GM21723 (cell line): ENCODE measurements around the gene HDAC4.

Experiments
- ATAC-seq: cut with Tn5 transposase; IDR thresholded peaks from one replicate; pipeline ENCODE4 v1.9.1; 2021; ENCODE audit warnings: mild to moderate bottlenecking, moderate library complexity; ENCODE audit not compliant: unreplicated experiment

The HDAC4 gene

DNA sequence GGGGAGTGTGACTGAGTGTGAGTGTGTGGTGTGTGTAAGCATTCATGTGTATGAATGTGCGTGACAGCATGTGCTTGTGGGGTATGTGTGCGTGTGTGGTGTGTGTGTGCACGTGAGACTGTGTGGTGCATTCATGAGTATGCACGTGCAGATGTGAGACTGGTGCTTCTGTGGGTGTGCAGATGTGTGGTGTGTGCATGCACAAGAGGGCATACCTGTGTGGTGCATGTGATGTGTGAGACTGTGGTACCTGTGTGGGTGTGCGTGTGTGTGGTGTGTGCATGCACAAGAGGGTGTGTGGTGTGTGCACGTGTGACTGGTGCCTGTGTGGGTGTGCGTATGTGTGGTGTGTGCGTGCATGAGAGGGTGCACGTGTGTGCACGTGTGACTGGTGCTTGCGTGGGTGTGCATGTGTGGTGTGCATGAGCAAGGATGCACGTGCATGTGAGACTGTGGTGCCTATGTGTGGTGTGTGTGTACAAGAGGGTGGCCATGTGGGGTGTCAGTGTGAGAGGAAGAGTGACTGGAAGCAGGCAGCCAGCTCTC lies 339.6 kb downstream of the HDAC4 start:
- ATAC-seq, result no peak

DNA sequence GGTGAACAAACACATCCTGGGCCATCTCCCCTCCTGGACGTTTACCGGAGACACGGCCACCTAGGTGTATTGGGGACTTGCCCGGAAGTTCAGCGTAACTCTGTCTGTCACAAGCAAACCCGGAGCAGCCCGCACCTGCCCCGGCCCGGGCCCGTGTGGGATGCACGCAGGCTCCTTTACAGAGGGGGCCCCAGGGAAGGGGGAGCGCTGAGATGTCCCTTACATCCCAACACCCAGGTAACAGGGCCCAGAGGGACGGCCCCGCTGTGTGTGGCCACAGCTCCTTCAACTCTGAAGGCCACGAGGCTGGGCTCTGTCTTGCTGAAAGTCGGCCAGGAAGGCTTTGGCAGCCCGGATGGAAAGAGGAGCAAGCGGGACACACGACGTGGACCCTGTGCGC lies 340.1 kb downstream of the HDAC4 start:
- no peak for ATAC-seq

DNA sequence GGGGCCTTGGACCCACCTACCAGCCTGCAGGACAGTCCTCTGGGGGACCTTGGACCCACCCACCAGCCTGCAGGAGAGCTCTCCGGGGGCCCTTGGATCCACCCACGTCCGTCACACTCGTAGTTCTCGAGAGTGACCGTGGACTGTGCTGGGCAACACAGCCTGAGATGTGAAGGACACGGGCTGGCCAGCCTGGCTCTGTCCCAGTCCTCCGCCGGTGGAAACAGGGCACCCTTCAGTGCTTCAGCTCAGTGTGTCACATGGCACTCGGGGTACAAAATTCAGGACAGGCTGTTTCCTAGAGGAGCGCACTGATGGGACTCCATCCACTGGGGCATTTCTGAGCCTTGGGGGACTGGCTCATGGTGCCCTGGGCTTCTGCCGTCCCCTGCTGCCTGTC lies 341.0 kb downstream of the HDAC4 start:
- ATAC-seq, result no peak

DNA sequence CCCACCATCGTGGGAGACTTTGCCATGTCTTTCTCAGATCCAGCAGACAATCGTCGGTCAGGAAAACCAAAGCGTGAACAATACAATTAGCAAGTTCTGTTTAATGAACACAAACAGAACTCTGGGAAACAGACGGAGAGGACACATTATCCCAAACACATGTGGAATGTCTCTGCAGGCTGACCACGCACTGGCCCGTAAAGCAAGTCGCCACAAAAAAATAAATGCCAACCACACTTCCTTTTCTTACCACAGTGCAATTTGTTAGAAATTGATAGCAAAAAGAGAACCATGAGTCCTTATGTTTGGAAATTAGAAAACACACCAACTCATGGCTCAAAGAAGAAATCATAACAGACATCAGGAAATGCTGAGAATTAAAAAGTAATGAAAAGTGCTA lies 342.1 kb downstream of the HDAC4 start:
- ATAC-seq, result no peak

DNA sequence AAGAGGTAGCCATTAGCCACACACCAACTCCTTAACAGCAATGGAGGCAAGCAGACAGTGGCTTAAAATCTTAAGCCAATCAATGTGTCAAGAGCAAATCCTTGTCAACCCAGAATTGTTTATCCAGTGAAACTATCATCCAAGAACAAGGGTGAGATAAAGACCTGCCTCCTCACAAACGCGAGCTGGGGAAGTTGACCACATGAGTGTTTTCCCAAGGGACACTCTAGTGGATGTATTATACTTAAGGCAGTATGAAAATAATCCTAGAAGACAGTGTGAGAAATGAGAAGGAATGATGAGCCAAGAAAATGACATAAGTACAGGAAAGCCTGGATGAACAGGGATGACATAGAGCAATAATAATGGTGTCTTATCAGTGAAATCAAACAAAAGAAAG lies 343.3 kb downstream of the HDAC4 start:
- no peak for ATAC-seq

DNA sequence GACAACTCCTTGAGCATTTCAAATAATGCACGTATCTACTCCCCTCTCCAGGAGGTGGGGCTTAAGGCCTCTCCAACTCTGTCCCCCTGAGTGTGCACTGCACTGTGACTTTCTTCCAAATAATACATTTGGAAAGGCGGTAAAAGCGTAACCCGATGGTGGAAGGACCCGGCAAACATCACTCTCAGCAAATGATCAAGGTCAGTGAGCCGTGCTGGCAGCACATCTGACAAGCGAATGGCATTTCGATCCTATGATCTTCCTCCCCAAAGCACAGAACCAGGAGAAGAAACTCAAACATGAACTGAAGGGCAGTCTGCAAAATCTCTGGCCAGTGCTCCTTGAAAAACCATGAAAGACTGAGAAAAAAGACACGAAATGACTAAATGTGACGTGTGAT lies 344.2 kb downstream of the HDAC4 start:
- no peak for ATAC-seq

DNA sequence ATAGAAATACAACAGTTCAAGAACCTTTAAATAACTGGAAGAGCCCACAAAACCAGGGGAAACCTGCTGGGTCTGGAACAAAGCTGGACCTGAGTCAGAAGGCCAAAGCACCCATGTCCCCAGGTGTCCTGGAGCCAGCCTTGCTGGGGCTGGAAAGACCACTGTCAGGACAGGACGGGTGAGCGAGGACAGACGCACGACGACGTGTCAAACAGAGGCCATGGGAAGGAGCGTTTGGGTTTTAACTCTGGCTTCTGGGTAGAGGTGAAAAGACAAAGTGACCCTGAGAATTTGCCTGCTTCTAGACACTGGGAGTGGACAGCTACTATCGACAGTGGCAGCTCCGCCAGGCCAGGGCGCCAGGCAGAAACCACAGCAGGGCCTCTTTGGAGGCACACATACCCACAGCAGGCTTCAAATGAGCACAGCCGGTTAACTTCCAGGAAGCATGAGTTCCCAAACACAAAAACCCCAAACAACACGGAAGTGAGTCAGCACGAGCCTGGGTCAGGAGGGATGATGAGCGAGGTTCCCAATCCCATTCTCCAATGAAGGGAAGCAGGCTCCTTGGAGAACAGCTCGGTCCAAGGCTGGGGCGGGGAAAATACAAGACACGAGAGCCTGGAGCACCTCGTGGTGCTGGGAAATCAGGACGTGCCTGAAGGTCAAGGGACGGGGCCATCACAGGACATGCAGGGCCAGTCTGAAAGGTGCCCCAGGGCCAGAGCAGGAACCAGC lies 344.9 kb downstream of the HDAC4 start:
- no peak for ATAC-seq

DNA sequence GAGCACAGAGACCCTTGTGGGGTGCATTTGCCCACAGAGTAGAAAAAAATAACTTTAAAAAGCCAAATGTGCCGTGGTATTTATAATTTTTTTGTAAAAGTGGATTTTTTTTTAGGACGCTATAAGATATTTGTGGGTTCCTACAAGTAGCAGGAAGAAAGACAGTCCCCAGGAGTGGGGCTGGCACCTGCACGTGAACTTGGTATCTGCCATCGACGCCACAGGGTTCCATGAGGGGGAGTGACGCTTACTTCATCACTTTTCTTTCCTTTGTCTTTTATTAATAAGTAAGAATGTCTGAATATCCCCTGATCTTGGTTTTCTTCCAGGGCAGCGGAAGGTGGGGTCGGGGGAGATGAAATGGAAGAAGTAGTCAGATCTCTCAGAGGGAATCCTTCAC lies 345.9 kb downstream of the HDAC4 start:
- no peak for ATAC-seq

DNA sequence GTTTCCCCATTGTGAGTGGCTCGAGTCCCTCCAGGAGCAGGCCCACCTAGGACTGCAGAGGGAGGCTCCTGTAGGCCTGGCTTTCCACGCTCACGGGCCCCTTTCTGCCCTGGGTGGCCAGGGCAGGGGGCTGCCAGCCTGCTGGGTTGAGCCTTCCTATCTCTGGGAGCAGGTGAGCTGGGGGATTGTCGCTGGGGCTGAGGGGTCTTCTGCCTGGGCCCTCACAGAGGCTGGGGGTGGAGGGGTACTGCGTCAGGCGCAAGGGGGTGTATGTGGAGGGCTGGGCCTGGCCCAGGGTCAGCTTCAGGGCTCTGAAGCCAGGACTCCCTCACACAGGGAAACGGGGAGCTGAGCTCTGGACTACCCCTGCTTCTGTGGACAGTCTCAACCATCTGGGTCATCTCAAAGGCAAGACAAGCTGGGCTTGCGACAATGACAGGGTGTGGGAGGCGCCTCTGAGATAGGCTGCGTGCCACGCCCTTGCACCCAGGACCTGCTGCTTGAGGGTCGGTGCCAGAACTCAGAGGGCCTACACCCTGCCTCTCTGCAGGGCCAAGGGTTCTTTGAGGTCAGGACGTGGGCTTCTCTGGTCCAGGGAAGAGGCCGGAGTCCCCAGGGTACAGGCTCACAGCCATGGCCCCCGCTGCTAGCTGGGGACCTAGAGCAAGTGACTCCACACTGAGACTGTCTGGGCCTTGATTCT lies 346.9 kb downstream of the HDAC4 start:
- no peak for ATAC-seq

DNA sequence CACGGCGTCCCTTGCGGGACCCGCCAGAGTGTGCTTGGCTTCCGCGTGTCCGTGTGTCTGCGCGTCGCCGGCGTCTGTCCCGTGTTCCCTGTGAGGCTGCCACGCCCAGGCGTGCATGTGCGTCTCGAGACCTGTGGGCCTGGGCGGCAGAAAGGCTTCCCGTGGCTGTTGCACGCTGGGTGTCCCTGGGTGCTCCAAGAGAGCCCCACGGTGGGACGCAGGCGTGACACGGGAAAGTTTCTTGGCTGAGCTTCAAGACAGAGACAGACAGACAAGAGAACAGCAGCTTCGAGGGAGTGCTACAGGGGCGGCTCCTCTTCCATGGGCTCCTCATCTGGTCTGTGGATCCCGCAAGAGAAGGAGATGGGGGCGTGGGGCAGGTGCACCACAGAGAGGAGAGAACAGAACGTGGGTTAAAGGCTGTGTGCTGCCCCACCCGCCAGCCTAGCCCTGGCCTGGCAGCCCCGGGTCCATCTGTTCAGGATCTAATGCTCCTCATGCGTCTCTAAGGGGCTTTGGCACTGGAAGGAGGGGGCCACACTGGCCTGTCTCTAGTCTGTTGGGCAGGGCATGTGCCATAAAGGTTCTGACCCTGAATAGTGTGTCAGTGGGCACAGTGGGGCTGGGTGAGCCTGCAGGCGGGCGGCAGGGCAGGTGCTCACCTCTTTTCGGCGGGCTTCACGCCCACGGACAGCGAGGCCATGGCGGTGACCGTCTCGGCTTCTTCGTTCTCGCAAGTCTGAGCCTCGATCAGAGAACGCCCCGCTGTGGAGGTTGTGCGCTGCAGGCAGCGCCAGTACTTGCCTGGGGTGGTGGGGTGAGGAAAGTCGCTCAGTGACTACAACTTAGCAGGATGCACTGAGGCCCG lies 347.8 kb downstream of the HDAC4 start:
- ATAC-seq, result no peak

DNA sequence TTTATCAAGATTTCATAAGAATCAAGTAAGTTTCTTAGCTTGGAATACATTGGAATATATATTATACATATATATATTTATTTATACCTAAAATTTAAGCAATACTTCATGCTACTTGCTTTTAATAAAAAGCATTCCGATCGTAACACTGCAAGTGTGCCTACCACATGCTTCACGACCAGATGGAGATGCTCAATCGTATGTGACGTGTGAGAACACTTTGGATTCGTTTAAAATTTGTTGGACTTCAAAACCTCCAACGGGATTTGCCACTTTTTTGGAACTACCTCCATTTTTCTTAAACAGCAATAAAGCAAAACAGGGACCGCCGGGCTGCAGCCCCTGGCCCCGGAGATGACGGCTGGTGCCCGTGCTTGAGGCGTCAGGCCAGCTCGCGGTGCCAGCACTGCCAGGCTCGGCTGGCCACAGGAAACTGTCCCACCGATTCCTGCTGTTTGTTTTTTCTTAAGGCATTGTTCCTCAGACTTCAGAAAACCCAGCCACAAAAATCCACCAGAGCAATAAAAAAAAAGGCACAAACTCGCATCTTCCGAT lies 348.9 kb downstream of the HDAC4 start:
- ATAC-seq, result no peak

DNA sequence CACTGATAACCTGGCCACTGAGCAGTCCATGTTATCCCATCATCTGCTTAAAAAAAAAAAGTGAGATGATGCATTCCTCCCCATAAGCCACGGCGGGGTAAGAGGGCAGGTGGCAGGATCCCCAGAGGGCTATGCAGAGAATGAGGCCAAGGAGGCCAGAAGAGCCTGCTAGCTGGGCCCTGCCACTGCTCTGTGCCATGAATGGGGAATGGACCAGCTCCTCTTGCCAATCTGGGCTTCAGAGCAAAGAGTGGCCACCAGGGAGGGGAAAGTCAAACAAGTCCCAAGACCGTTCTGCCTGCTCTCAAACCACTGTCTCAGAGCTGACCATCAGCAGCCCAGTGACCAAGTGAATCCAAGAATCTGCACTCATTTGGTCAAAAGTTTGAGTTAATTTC lies 350.6 kb downstream of the HDAC4 start:
- no peak for ATAC-seq

DNA sequence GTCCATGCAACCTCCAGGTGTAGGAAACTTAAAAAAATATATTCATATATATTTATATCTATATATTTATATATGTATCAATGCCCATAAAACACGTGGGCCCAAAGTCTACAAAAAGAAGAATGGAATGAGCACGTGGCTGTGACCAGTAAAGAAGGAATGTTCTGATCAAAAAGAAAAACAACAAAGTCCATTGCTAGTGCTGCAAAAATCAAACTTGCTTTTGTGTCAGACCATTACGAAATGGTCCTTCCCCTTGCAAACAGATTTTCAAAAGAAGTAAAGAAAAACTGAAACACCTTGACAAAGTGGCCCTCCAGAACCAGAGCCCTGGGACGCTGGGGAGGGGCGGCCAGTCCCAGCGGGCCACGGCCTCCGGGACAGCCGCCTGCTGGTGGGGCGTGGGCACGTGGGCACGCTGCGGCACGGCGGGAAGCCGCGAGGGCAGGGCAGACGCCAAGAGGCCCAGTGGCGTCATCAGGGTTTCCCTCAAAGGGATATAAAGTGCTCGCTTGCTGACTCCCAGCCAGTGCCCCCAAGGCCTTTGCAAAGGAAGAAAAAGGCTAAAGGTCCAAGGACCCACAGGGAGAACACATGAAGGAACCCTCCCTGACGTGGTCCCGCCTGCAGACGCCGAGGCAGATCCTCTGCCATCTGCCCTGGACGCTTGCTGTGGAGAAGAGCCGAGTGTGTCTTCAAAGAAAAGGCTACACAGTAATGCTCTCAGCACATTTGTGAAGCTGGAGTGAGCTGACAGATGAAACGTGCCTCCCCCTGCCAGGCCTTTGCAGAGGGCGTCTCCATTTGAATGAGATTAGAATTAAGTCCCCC lies 351.2 kb downstream of the HDAC4 start:
- no peak for ATAC-seq

DNA sequence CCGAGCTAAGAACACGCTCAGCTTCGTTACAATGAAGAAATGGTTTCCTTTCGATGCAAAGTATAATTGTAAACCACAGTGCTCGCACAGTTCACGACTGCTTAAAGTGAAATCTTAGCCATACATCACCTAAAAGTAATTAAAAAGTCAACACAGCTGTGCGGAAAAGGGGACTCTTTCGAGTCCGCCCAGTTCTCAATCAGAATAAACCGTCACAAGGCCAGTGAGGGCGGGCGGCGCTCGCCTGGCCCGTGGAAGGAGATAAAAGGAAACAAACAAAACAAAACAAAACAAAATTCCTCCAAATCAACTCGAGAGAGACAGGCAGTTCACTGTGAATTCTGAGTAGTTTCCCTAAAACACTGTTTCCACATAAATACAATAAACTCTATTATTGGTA lies 352.1 kb downstream of the HDAC4 start:
- ATAC-seq, result no peak

DNA sequence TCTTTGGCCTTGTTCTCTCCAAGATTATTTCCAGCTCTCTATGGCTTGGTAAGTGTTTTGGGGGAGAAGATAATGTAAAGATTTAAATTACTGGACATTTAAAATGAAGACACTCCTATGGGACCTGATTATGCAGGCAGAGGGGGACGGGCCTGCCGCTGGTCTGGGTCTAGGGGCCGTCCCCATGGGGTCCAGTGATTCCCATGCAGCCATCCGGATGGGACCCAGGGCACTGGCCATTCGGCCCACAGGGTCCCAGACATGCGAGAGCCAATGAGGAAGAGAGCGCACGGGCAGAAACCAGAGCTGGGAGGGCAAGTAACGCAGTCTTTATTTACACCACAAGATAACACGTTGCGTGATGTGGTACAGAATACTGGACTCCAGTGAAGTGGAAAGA lies 353.0 kb downstream of the HDAC4 start:
- no peak for ATAC-seq

DNA sequence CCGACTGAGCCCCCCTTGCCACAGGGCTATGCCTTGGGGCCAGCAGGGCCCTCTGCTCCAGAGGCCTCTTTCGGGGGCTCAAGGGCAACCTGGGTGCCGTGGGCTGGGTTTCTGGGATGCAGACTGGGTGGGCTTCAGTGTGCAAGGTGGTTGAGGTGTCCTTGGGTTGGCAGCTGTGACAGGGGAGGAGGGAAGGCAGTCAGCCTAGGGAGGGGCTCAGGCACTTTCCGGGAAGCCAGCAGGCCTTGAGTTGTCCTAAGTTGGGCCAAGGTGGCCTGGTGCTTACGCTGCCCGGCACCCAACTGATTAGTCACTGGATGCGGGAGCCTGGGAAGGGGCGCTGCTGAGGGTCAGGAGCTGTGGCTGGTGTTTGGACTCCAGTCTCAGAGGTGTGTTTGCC lies 353.4 kb downstream of the HDAC4 start:
- no peak for ATAC-seq

DNA sequence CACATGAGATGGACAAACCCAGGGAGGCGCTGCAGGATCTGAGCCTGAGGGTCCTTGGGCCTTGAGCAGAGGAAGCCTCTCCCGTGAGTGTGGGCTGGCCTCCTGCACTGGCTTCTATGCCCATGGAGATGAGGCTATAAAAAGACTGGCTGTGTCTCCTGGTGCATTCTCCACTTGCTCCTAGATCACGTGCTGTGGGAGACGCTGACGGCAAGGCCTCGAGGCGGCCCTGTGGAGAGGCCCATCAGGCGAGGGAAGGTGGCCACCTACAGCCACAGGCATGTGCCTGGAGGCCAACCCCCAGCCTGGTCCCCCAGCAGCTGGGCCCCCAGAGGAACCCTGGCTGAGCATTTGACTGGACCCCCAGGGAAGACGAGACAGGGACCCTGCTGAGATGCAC lies 354.0 kb downstream of the HDAC4 start:
- ATAC-seq, result no peak

DNA sequence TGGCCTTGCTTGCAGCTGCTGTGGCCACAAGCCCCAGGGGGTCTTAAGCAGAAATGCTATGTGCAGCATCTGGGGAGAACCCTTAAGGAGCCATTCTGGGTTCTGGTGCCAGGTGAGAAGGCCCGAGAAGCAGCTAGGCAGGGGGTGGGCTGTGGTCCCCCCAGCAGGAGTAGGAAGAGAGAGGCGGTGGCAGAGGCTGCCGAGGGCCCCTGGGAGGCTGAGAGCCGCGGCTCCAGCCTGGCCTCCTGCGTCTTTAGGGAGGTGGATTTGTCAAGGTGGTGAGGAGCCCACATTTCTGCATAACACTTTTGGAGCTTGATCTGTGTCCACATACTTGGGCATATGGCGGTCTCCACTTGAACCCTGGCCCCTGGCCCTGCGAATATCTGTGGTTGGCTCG lies 356.5 kb downstream of the HDAC4 start:
- ATAC-seq, result no peak

DNA sequence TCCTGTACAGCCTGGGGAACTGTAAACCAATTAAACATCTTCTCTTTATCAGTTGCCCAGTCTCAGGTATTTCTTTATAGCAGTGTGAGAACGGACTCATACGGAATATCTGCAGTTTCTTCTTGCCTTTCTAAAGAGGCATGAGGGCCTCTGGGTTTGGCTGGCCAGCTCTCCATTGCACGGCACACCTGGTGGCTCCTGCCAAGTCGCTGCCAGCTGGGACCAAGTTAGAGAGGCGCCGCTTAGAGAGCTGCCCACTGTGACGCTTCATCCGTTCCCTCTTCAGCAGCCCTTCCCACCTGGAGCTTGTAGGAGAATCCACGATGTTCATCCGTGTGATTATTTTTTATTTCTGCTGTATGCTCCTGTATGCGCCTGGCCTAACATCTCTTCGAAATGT lies 357.5 kb downstream of the HDAC4 start:
- ATAC-seq, result no peak

DNA sequence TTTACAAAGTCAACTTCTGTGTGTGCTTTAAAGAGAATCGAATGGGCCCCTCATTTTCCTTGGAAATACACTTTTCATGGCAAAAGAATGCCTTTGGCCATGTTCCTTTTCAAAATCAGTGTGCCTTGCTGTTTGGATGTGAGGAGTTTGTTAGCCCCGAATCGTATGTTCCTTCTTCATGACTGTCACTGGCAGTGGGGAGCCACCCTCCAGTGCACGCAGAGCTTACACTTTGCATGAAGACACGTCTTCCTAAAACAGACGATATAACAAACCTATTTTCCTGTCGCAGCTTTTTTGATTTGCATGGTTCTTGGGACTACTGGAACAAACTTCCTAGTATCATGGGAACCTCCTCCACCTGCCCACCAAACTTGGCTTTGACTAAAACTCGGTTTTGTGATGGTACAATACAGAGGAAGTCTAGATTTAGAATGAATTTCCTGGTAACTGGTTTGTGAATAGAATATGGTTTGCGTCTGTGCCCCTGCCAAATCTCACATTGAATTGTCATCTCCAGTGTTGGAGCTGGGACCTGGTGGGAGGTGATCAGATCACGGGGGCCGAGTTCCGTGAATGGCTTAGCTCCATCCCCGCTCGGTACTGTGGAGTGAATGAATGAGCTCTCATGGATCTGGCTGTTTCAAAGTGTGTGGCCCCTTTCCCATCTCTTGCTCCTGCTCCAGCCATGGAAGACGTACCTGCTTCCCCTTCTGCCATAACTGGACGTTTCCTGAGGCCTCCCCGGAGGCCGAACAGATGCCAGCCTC lies 358.1 kb downstream of the HDAC4 start:
- ATAC-seq, result no peak
